Left cardiac atrium (tissue), 4 donors: ENCODE data around the gene PSMC4. TPM values are rescaled to one million over a fixed set of nuclear protein-coding genes. Genes with fewer than 3 reads are reported as not detected.

Source experiments
- ATAC-seq, 2 donors: fragments of 200-7000 bp; cut with Tn5 transposase; one replicate each; pipeline ENCODE4 v1.9.1; 2020; ENCODE audit warnings: mild to moderate bottlenecking in 2 of 2, moderate library complexity in 2 of 2
- DNase-seq: peaks from one replicate; pipeline ENCODE4 v3.0.0-alpha.2; 2020
- intact Hi-C, 2 donors: fragments of 100-400 bp; cut with DNase I; formaldehyde crosslinking; loops; one replicate each; pipeline versions ENCODE4 v1.14.1 to v1.15.1; 2022 to 2023
- long read RNA-seq: library from polyadenylated mRNA; unstranded; transcript quantifications from one replicate; pipeline ENCODE4 v2.0.0, GENCODE V29; 2021
- total RNA-seq, 2 donors: library from RNA; stranded (reverse); fragmentation: NEBNext Ultra II Directional; extraction: Animal tissue kit (Norgen Biotek cat#: 25700); gene quantifications; one replicate each; pipeline ENCODE4 v1.2.1, GENCODE V29; 2021
- donor health status: DM: no; HTN: yes; CAD: no.
- donor health status: DM: no; HTN: yes; CAD: no; lungs with severe emphysema.
- donor health status: DM: yes; HTN: yes; CAD: no.
- donor health status: Dilated cardiomyopathy.

PSMC4 gene
- total RNA-seq, result 10 to 100 TPM; 62.3 to 79.1 TPM
- long read RNA-seq, transcript PSMC4-201 (11 exons, 1,591 nt), result major isoform, 71 of 81 reads
- long read RNA-seq, partial matches to known transcripts, result 1 of 81 reads
- long read RNA-seq, other reads (novel, unspliced or antisense), result 5 of 81 reads

GRCh38 chr19:39970675-39971379 lies at the start of gene PSMC4:
Gene PSMC4 (plus strand): TSS chr19:39971165. CDS start chr19:39971203, 38 bp downstream.
- intact Hi-C loops, result no loop called here
- ATAC-seq, result peak; percentile 99 to 100
- peak; percentile 98 for DNase-seq

GRCh38 chr19:39923862-39924261 lies 47.1 kb upstream of the PSMC4 start:
- DNase-seq (no peak), ATAC-seq (no peak)
- intact Hi-C loops, result no loop called here

- ATAC-seq (no peak), DNase-seq (no peak)
- intact Hi-C loops, result no loop called here
Observed at GRCh38 chr19:39924389-39924788, 46.6 kb upstream of the PSMC4 start.

- ATAC-seq, result no peak
- no peak for DNase-seq
- intact Hi-C loops, result no loop called here
Observed at GRCh38 chr19:39924952-39925351, 46.0 kb upstream of the PSMC4 start.

GRCh38 chr19:39926170-39926760 lies 44.7 kb upstream of the PSMC4 start:
- intact Hi-C loops, result no loop called here
- ATAC-seq (no peak), DNase-seq (no peak)

- ATAC-seq (no peak), DNase-seq (no peak)
- intact Hi-C loops, result no loop called here
Observed at GRCh38 chr19:39927076-39927475, 43.9 kb upstream of the PSMC4 start.

GRCh38 chr19:39927524-39928356 lies 43.2 kb upstream of the PSMC4 start:
- no peak for ATAC-seq
- DNase-seq, result no peak
- intact Hi-C loops, result no loop called here

GRCh38 chr19:39928357-39928725 lies 42.6 kb upstream of the PSMC4 start:
- ATAC-seq, result no peak
- intact Hi-C loops, result no loop called here
- no peak for DNase-seq

- no peak for ATAC-seq
- no peak for DNase-seq
- intact Hi-C loops, result no loop called here
Observed at GRCh38 chr19:39929750-39930149, 41.2 kb upstream of the PSMC4 start.

GRCh38 chr19:39934584-39935363 lies 36.2 kb upstream of the PSMC4 start, which contains the start of gene FCGBP:
Gene FCGBP (minus strand): TSS chr19:39934634.
- intact Hi-C loops, result no loop called here
- DNase-seq (no peak), ATAC-seq (no peak)

GRCh38 chr19:39935364-39935661 lies 35.7 kb upstream of the PSMC4 start:
- no peak for DNase-seq
- ATAC-seq, result no peak
- intact Hi-C loops, result no loop called here

- ATAC-seq, result no peak
- intact Hi-C loops, result no loop called here
- no peak for DNase-seq
Observed at GRCh38 chr19:39936020-39936419, 34.9 kb upstream of the PSMC4 start.

GRCh38 chr19:39936622-39937021 lies 34.3 kb upstream of the PSMC4 start:
- no peak for DNase-seq
- no peak for ATAC-seq
- intact Hi-C loops, result no loop called here

GRCh38 chr19:39937094-39937720 lies 33.8 kb upstream of the PSMC4 start:
- DNase-seq (no peak), ATAC-seq (no peak)
- intact Hi-C loops, result no loop called here

GRCh38 chr19:39937787-39938186 lies 33.2 kb upstream of the PSMC4 start:
- DNase-seq (no peak), ATAC-seq (no peak)
- intact Hi-C loops, result no loop called here

- intact Hi-C loops, result no loop called here
- DNase-seq (no peak), ATAC-seq (no peak)
Observed at GRCh38 chr19:39939556-39939955, 31.4 kb upstream of the PSMC4 start.

- intact Hi-C loops, result no loop called here
- DNase-seq, result no peak
- ATAC-seq, result no peak
Observed at GRCh38 chr19:39940221-39940833, 30.6 kb upstream of the PSMC4 start.

- no peak for ATAC-seq
Observed at GRCh38 chr19:39941151-39941550, 29.8 kb upstream of the PSMC4 start.

More at GRCh38 chr19:39941151-39941550, 29.8 kb upstream of the PSMC4 start:
- no peak for DNase-seq
- intact Hi-C loops, result no loop called here
